OCI-LY1 (cell line): ENCODE results near the gene SRCIN1.

Experiments used
- H2AFZ ChIP-seq: fragments of 200-600 bp; sonication (generic), shearing (Covaris generic); 2 replicates; pipeline ENCODE4 v1.6.0; 2014; ENCODE audit warnings: antibody characterized with exemption, mild to moderate bottlenecking, low read length
- H3F3A ChIP-seq: fragments of 200-600 bp; sonication (generic), shearing (Covaris generic); 2 replicates; pipeline ENCODE4 v1.6.0; 2014; ENCODE audit warnings: mild to moderate bottlenecking, antibody characterized with exemption, low read length, moderate library complexity; ENCODE audit not compliant: insufficient read depth
- H3K27ac ChIP-seq: fragments of 200-600 bp; sonication (generic); 2 replicates; pipeline ENCODE4 v1.5.1; 2014; ENCODE audit warnings: low read length, mixed run types, mild to moderate bottlenecking, low read depth; ENCODE audit not compliant: poor library complexity, severe bottlenecking
- H3K27me3 ChIP-seq: fragments of 200-600 bp; sonication (generic); 2 replicates; pipeline ENCODE4 v1.6.0; 2014; ENCODE audit warnings: antibody characterized with exemption, mild to moderate bottlenecking, low read length, moderate library complexity; ENCODE audit not compliant: insufficient read depth
- H3K36me3 ChIP-seq: fragments of 200-600 bp; sonication (generic); 2 replicates; pipeline ENCODE4 v1.6.1; 2014; ENCODE audit warnings: mild to moderate bottlenecking, antibody characterized with exemption, low read length, moderate library complexity, mixed read lengths; ENCODE audit not compliant: insufficient read depth
- H3K4me1 ChIP-seq: fragments of 200-600 bp; sonication (generic); 2 replicates; pipeline ENCODE4 v1.5.1; 2014; ENCODE audit warnings: mild to moderate bottlenecking, low read length, moderate library complexity; ENCODE audit not compliant: insufficient read depth, severe bottlenecking
- H3K4me2 ChIP-seq: fragments of 200-600 bp; sonication (generic), shearing (Covaris generic); 2 replicates; pipeline ENCODE4 v1.6.1; 2014; ENCODE audit warnings: low read length
- H3K4me3 ChIP-seq: fragments of 200-600 bp; sonication (generic); 2 replicates; pipeline ENCODE4 v1.5.1; 2014; ENCODE audit warnings: low read length, low read depth, mild to moderate bottlenecking, mixed read lengths; ENCODE audit not compliant: poor library complexity, severe bottlenecking
- H3K79me2 ChIP-seq: fragments of 200-600 bp; shearing (Covaris generic); 2 replicates; pipeline ENCODE4 v1.6.1; 2016; ENCODE audit warnings: mixed run types, low read length, mixed read lengths; ENCODE audit not compliant: insufficient read depth
- H3K9ac ChIP-seq: fragments of 200-600 bp; sonication (generic), shearing (Covaris generic); 2 replicates; pipeline ENCODE4 v1.6.1; 2014; ENCODE audit warnings: mild to moderate bottlenecking, low read length, mixed read lengths
- H3K9me2 ChIP-seq: fragments of 200-600 bp; sonication (generic), shearing (Covaris generic); 2 replicates; pipeline ENCODE4 v1.6.1; 2014; ENCODE audit warnings: low read depth, mild to moderate bottlenecking, low read length, mixed read lengths
- H3K9me3 ChIP-seq: fragments of 200-600 bp; shearing (Covaris generic); 2 replicates; pipeline ENCODE4 v1.6.1; 2014; ENCODE audit warnings: low read length, mixed read lengths
- H4K20me1 ChIP-seq: fragments of 200-600 bp; sonication (generic), shearing (Covaris generic); 2 replicates; pipeline ENCODE4 v1.6.0; 2016; ENCODE audit warnings: mild to moderate bottlenecking, low read length; ENCODE audit not compliant: insufficient read depth
- EZH2 ChIP-seq: fragments of 200-600 bp; sonication (generic), shearing (Covaris generic); IDR thresholded peaks from 2 replicates; pipeline ENCODE4 v1.8.0; 2017; ENCODE audit warnings: borderline replicate concordance, mixed run types, mild to moderate bottlenecking, antibody characterized with exemption, low read length, moderate library complexity, mixed read lengths
- TF ChIP-seq, protein P1 (sequence below): fragments of 200-600 bp; sonication (generic), shearing (Covaris generic); IDR thresholded peaks from 2 replicates; pipeline ENCODE4 v1.5.1; 2017; ENCODE audit warnings: mild to moderate bottlenecking, antibody characterized with exemption, low read length, moderate library complexity, mixed read lengths

Gene SRCIN1

DNA sequence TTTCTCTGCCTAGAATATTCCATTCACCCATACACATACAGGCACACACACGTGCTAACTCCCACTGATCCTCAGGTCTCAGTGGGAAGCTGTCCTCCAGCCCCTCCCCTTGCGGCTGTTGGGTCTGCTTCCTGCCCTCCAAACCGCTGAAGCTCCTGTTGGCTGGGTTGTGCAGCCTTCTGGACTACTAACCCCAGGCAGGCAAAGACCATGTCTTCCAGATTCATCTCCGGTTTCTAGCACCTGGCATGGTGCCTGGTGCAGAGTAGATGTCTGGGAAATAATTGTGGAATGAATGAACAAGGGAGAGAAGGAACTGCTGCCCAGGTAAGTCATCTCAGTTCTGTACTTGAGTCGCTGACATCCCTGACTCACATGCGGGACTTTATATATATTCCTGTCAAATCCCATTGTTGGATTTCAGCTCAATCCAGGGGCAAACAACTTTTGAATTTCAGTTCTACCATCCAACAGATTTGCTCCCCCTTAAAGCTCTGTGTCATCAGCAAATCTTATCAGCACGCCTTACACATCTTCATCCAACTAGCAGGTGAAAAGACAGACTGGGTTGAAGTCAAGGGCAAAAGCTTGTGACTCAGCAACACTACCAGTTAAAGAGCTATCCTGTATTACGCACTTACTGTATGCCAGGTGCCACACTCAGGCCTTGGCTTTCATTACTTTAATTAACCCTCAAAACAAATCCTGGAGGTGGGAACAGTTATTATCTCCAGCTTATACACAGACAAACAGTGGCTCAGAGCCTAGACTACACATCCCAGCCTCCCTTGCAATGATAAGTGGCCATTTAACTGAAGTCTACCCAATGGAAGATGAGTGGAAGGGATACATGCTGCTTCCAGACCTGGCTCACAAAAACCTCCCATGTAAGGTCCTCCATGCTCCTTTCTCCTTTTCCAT, 51.1 kb downstream of the SRCIN1 start:
- Histone ChIP-seq H4K20me1 (no peaks in the 10 kb centered on the region), H3K36me3 (no peaks in the 10 kb centered on the region; the same call in 1 of the 2 replicates), H3K4me2 (no peak overlapping the region), H3K27ac (no peak overlapping the region), H3F3A (no peaks in the 10 kb centered on the region), H3K4me1 (peaks cover 13% of the 10 kb centered on the region), H3K9me2 (no peaks in the 10 kb centered on the region), H3K4me3 (no peak overlapping the region), H3K79me2 (no peaks in the 10 kb centered on the region), H2AFZ (no peak overlapping the region), H3K27me3 (peaks cover 13% of the 10 kb centered on the region), H3K9me3 (no peaks in the 10 kb centered on the region), H3K9ac (no peak overlapping the region)
- TF ChIP-seq, protein P1, sequence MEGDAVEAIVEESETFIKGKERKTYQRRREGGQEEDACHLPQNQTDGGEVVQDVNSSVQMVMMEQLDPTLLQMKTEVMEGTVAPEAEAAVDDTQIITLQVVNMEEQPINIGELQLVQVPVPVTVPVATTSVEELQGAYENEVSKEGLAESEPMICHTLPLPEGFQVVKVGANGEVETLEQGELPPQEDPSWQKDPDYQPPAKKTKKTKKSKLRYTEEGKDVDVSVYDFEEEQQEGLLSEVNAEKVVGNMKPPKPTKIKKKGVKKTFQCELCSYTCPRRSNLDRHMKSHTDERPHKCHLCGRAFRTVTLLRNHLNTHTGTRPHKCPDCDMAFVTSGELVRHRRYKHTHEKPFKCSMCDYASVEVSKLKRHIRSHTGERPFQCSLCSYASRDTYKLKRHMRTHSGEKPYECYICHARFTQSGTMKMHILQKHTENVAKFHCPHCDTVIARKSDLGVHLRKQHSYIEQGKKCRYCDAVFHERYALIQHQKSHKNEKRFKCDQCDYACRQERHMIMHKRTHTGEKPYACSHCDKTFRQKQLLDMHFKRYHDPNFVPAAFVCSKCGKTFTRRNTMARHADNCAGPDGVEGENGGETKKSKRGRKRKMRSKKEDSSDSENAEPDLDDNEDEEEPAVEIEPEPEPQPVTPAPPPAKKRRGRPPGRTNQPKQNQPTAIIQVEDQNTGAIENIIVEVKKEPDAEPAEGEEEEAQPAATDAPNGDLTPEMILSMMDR: no peak

DNA sequence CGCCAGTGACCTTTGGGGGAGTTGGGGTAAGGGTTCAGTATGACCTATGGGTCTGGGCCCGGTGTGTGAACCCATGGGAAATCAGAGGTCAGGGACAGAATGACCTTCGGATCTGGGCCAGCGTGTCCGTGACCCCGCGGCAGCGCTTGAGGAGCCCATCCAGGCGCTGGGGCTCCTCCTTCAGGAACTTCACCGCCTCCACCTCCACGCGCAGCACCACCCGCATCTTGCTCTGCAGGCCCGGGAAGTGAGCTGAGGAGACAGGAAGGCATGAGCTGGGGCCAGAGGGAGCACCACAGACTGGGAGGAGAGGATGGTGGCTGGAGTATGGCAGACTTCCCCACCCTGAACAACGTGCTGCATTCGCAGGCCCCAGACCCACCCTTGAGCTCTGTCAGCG, 53.4 kb downstream of the SRCIN1 start:
- Histone ChIP-seq H3K4me3 (no peak overlapping the region), H3K27ac (no peak overlapping the region), H3K9ac (no peak overlapping the region), H3K4me1 (no peaks in the 10 kb centered on the region), H3K27me3 (peaks cover 7% of the 10 kb centered on the region; the same call in 1 of the 2 replicates), H4K20me1 (no peaks in the 10 kb centered on the region), H3K36me3 (no peaks in the 10 kb centered on the region; the same call in 1 of the 2 replicates), H3F3A (no peaks in the 10 kb centered on the region), H3K79me2 (no peaks in the 10 kb centered on the region), H3K9me3 (no peaks in the 10 kb centered on the region), H3K9me2 (no peaks in the 10 kb centered on the region), H3K4me2 (no peak overlapping the region), H2AFZ (no peak overlapping the region)
- no peak for TF ChIP-seq EZH2
- TF ChIP-seq, protein P1: no peak

DNA sequence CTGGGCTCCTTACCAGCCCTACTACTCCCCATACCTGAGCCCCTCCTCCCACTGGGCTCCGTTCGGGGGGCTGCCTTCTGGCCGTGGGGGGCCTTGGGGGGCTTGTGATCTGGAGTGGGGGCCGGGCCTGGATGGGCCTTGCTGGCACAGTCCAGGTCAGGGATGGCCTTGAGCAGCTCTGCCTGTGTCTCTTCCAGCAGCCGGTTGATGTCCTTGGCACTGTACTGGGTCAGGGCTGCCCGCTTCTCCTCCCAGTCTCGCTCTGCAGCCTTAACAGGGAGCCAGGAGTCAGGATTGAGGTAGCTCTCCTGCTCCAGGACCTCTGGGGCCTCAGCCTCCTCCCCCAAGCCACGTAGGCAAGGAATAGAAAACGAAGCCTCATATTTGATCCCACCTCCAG, 54.6 kb downstream of the SRCIN1 start:
- no peaks in the 10 kb centered on the region for H3K79me2 ChIP-seq
- H3K9ac ChIP-seq: no peak overlapping the region
- no peaks in the 10 kb centered on the region for H3K4me1 ChIP-seq
- H3K36me3 ChIP-seq: no peaks in the 10 kb centered on the region; the same call in 1 of the 2 replicates
- no peaks in the 10 kb centered on the region for H3K9me3 ChIP-seq
- H3K4me3 ChIP-seq: no peak overlapping the region
- peaks cover 7% of the 10 kb centered on the region; the same call in 1 of the 2 replicates for H3K27me3 ChIP-seq
- no peaks in the 10 kb centered on the region for H4K20me1 ChIP-seq
- no peak overlapping the region for H3K4me2 ChIP-seq
- no peak overlapping the region for H2AFZ ChIP-seq
- H3K27ac ChIP-seq: no peak overlapping the region
- no peak for TF ChIP-seq EZH2
- TF ChIP-seq, protein P1: no peak
- H3K9me2 ChIP-seq: no peaks in the 10 kb centered on the region
- H3F3A ChIP-seq: no peaks in the 10 kb centered on the region
